Liver (tissue), 3 donors: ENCODE data around the gene IRF9.
A peak's percentile ranks its signal among the peaks of the same experiment; 100 is the strongest.

ENCODE experiments used
- GABPA ChIP-seq, 2 donors: IDR thresholded peaks in 1 of 2; conservative IDR thresholded peaks in 1 of 2; 2 replicates each; pipeline ENCODE4 v1.6.1; 2016; ENCODE audit warnings: antibody characterized with exemption in 2 of 2, mild to moderate bottlenecking in 1 of 2, moderate library complexity in 1 of 2
- RAD21 ChIP-seq, 2 donors: IDR thresholded peaks; 2 replicates each; pipeline ENCODE4 v1.6.1; 2016; ENCODE audit warnings: antibody characterized with exemption in 2 of 2, mild to moderate bottlenecking in 2 of 2
- TF ChIP-seq, protein P1 (sequence below): fragments of 150-350 bp; IDR thresholded peaks from 2 replicates; pipeline ENCODE4 v1.5.1; 2017; ENCODE audit warnings: improper control_type of control experiment, low read depth, low read length; ENCODE audit not compliant: missing input control
- donor health status: healthy.
- donor health status: healthy.

DNA sequence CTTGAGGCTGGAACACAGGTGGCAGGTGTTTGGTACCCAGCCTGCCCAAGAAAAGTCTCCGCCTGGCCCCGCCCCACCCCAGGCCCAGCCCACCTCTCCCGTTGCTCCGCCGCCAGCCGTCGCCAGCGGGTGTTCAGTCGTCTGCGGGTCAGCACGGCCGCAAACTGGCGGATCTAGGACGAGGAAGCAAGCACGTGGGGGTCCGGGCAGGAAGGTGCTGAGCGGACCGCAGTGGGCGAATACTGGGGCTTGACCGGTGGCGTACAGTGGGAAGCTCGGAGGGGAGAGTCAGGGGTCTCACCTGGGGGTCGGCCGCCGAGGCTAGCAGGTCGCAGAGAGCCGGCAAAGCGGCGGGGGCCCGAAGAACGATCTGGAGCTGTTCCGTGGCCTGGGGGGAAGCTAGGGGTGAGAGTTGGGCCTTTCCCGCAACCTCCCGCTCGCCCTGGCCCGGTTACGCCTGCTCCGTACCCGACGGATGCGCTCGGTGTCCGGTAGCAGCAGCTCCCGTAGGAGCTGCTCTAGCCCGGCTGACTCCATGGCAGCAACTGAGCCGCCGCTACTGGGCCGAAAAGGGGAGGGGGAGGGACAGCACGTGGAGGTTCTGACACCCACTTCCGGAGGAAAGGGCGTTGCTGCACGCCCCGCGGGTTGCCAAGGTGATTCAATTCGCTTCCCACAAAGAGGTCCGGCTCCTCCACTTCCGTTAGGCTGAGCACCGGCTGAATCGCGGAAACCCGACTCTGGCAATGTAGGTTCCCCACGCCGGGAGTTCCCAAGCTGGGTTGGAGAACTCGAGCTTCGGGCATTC, 27.4 kb downstream of the IRF9 start, which contains the start of gene IPO4:
- TF ChIP-seq RAD21 (IDR thresholded peaks at IDR 0.05): peak; percentile 46 to 57
- TF ChIP-seq, protein P1, sequence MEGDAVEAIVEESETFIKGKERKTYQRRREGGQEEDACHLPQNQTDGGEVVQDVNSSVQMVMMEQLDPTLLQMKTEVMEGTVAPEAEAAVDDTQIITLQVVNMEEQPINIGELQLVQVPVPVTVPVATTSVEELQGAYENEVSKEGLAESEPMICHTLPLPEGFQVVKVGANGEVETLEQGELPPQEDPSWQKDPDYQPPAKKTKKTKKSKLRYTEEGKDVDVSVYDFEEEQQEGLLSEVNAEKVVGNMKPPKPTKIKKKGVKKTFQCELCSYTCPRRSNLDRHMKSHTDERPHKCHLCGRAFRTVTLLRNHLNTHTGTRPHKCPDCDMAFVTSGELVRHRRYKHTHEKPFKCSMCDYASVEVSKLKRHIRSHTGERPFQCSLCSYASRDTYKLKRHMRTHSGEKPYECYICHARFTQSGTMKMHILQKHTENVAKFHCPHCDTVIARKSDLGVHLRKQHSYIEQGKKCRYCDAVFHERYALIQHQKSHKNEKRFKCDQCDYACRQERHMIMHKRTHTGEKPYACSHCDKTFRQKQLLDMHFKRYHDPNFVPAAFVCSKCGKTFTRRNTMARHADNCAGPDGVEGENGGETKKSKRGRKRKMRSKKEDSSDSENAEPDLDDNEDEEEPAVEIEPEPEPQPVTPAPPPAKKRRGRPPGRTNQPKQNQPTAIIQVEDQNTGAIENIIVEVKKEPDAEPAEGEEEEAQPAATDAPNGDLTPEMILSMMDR: no peak
- TF ChIP-seq GABPA (IDR thresholded peaks at IDR 0.05 in 1 of 2, conservative IDR thresholded peaks at IDR 0.05 in 1 of 2): peak; percentile 99
